Effector CD8-positive, alpha-beta T cell (primary cell): ENCODE data around the gene CLK3.

Experiments
- DNase-seq: peaks from one replicate; lab custom pipeline; 2025; lab: John Stamatoyannopoulos, UW

The CLK3 gene

GRCh38 chr15:74603026-74603788, 12.4 kb upstream of the CLK3 start:
- no peak for DNase-seq

DNA sequence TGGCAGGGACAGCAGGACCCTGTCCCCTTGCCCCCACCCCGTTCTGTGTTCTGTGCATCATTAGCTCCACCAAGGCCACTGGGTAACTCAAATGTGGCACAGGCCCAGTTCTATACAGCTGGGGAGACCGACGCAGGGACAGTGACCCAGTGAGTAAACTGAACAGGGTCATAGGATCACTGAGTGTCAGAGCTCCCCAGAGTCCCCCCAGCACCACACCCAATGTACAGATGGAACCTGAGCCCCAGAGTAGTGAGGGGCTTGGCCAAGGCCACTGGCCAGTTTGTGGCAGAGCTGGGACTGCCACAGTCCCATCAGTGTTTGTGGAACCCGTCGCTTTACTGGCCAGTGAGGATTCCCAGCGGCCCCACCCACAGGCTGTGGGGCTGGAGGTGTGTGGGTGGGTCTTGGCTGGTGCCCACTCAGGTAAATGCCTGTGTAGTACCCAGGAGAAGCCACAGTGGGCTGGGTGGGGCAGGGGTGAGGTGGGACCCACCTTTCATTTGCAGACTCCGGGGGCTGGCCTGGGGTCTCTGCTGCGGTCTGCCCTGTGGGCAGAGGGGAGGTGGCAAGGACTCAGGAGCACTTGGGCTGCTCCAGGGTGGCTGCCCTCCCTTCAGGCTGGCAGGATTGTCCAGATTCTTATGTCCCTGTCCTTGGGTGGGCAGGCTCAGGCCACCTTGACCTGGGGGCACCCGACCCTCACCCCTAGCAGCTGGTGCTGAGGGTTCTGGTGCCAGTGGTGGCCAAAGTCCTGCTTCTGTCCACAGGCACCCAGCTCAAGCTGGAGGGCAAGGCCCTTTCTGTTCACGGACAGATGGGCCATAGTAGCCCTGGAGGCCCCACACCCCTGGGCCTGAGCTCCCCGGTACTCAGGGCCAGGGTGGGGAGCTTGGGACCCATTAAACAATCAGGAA, 11.6 kb upstream of the CLK3 start:
- DNase-seq: no peak

GRCh38 chr15:74604983-74605794, 10.4 kb upstream of the CLK3 start:
- DNase-seq: no peak

GRCh38 chr15:74605795-74606150, 9.9 kb upstream of the CLK3 start:
- no peak for DNase-seq

GRCh38 chr15:74608786-74609185, 6.8 kb upstream of the CLK3 start:
- DNase-seq: no peak

DNA sequence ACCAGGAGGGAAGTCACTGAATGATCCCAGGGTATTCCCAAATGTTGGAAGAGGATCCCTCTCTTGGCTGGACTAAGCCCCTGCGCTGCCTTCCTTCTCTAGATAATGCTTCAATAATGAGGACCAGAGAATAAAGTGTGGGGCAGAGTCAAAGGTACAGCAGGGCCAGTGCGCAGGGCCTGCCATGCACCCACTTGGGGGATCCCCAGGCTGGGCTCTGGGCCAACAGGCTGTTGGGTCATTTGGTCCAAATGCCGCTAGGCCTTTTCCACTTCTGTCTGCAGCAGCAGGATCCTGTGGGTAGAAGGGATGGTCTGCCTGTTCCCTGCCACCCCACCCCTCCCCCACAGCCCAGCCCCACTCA, 5.7 kb upstream of the CLK3 start:
- DNase-seq: no peak

- no peak for DNase-seq
Observed at GRCh38 chr15:74610302-74610951, 5.2 kb upstream of the CLK3 start.

DNA sequence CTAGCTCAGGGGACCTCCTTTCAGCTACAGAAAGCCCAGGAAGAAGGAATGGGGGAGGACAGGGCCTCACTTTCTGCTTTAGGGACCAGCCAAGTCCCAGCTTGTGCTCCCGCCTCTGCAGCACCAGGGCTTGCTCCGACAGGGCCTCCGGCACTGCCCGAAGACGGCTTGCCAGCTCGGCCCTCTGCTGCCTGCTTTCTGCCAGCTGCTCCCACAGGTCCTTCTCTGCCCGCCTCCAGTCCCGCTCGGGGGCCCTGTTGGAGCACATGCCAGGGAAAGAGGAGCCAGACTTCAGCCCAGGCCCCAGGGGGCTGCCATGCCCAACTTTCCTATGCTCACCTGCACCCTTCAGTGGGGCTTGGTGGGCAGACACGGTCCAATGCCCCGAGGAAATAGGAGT, 4.3 kb upstream of the CLK3 start:
- no peak for DNase-seq

GRCh38 chr15:74611834-74612233, 3.8 kb upstream of the CLK3 start:
- DNase-seq: no peak

- DNase-seq: no peak
Observed at GRCh38 chr15:74612677-74613076, 3.0 kb upstream of the CLK3 start.

DNA sequence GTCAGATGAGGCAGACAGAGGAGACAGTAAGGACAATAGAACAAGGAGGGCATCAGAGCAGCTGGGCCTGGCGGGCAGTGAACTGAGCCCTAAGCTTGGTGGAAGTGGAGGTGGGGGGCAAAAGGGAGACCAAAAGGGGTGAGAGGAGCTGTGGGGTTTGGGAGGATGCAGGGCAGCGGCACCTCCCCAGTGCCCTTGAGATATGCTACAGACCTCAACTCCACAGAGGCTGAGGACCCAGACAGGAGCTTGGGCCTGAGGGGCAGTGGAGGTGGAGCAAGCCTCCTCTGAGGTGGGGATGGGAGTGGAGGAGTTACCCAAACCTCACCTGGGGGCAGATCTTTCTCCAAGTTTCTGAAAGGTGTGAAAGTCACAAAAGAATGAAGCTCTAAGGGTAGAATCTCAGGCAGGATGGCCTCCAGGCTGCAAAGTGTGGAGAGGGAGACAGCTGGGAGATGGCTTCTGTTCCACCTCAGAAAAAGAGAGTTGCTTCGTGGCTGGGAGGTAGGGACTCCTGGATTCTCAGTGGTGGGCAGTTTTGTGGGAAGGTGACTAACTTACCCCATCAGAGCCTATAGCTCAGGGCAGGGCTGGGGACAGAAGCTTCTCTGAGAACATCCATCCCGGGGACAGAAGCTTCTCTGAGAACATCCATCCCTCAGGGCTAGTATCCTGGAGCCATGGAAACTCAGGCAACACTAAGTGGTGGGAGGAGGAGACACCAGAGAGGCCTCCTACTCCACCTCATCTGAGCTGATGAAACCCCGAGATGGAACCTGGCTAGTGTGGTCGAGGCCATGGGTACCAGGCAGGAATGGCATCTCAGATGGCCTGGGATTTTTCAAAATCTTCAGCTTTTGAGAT, 2.3 kb upstream of the CLK3 start:
- no peak for DNase-seq

- DNase-seq: no peak
Observed at GRCh38 chr15:74613953-74614743, 1.5 kb upstream of the CLK3 start.

GRCh38 chr15:74614744-74615507, 710 bp upstream of the CLK3 start:
- DNase-seq: peak; percentile 92

DNA sequence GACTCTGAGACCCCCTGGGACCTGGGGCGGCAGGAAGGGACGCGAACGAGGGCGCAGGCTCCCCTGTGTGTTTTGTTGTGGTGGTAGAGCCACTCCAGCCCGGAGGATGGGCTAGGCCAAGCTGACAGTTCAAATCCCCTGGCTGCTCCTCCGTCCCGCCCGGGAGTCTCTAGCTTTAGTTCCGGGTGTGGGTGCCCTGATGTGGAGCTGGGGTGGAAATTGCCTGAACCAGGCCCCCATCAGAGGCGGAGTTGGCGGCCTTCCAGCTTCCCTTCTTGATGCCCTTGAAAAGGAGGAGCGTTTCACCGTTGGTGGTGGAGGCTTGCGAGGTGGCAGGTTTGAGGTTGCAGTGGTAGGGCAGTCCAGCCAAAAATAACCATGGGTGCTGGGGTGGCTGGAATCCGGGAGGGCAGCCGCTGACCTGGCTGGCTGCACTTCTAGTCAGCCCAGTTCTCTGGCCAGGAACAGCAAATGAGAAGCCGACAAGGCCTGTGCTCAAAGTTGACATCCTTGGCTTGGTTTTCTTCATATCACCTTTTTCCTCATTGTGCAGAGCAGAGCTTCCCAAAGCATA, 817 bp downstream of the CLK3 start:
- DNase-seq: peak; percentile 74

GRCh38 chr15:74616996-74617395, 1.4 kb downstream of the CLK3 start:
- DNase-seq: no peak

DNA sequence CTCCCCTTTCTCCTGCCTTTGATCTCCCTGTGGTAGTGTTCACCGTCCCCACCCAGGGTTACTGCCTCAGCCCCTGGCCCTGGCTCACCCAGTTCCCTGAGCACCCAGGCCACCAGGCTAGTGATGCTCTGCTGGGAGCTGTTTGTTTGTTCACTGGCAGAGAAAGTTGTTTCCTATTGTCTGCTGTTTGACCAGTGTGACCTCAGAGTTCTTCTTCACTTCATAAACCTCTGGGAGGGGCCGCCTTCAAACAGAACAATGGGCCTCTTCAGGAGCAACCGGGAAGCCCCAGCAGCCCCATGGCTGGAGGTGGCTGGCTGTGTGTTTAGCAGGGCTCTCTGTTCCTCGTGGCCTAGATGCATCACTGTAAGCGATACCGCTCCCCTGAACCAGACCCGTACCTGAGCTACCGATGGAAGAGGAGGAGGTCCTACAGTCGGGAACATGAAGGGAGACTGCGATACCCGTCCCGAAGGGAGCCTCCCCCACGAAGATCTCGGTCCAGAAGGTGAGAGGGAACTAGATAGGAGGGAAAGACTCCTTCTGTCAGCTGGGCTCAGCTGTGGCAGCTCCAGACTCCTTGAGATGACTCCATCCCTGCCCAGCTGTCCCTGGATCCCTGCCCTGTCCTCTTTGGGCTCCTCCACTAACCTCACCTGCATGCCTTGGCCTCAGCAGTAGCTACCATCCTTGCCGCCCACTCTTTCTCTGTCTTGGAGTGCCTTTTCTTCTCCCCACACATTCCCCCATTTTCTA, 3.4 kb downstream of the CLK3 start:
- no peak for DNase-seq

DNA sequence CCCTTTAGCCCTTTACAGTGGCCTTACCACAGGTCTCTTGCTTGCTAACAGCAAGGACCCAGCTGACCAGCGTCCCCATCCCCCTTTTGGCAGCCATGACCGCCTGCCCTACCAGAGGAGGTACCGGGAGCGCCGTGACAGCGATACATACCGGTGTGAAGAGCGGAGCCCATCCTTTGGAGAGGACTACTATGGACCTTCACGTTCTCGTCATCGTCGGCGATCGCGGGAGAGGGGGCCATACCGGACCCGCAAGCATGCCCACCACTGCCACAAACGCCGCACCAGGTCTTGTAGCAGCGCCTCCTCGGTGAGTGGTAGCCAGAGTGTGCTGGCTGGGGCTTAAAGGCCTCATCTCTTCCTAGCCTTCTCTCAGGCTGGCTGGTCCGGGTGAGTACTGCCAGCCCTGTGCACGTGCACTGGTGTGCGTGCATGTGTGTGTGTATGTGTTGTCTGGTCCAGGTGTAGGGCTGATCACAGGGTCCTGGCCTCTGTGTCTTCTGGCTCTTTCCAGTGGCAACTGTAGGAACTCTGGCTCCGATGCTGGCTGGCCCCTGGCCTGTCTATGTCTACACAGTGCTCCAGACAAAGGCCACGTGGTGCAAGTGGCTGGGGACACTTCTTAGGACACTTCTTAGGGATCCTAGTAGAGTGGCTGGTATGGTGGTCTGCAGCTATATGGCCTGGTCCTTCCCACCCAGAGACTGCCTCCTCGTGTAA, 4.4 kb downstream of the CLK3 start:
- no peak for DNase-seq
